ENCODE measurements around the gene CHID1.

DNA sequence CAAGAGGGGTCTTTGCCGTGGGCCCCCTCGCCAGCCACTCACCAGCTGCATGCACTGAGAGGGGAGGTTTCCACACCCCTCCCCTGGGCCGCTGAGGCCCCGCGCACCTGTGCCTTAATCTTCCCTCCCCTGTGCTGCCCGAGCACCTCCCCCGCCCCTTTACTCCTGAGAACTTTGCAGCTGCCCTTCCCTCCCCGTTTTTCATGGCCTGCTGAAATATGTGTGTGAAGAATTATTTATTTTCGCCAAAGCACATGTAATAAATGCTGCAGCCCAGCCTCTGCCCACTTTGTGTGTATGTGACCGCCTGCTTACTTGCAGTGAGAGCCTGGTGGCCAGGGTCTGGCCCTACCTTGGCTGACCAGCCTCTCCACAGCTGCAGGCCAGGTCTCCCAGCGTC is 85.7 kb downstream of the CHID1 start:
- no peak for TF ChIP-seq POLR2A (IDR thresholded peaks at IDR 0.05)
- TF ChIP-seq, protein P1, sequence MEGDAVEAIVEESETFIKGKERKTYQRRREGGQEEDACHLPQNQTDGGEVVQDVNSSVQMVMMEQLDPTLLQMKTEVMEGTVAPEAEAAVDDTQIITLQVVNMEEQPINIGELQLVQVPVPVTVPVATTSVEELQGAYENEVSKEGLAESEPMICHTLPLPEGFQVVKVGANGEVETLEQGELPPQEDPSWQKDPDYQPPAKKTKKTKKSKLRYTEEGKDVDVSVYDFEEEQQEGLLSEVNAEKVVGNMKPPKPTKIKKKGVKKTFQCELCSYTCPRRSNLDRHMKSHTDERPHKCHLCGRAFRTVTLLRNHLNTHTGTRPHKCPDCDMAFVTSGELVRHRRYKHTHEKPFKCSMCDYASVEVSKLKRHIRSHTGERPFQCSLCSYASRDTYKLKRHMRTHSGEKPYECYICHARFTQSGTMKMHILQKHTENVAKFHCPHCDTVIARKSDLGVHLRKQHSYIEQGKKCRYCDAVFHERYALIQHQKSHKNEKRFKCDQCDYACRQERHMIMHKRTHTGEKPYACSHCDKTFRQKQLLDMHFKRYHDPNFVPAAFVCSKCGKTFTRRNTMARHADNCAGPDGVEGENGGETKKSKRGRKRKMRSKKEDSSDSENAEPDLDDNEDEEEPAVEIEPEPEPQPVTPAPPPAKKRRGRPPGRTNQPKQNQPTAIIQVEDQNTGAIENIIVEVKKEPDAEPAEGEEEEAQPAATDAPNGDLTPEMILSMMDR (IDR thresholded peaks at IDR 0.05) = no peak

All from right lobe of liver (tissue), 4 donors.